Measurements from ENCODE around the gene RHOV. TPM values are rescaled to one million over a fixed set of nuclear protein-coding genes. Genes with fewer than 3 reads are reported as not detected.

RHOV gene
- total RNA-seq, 2 donors from 2014 or later, result not detected

- Histone ChIP-seq H3K27ac (peak overlapping the region in 1 of 2 donors; percentile 96), H3K36me3 (peaks cover 2% of the 10 kb centered on the region), H3K4me3 (no peak overlapping the region), H3K27me3 (replicated peaks; ENCODE audit: insufficient read depth) (no peaks in the 10 kb centered on the region), H3K4me1 (ENCODE audit: control insufficient read depth in 1 of 2, low read depth in 2 of 2) (peaks cover 20 to 26% of the 10 kb centered on the region in 2 donors), H3K9me3 (no peaks in the 10 kb centered on the region)
- TF ChIP-seq CTCF (IDR thresholded peaks at IDR 0.05), result no peak
- DNase-seq (ENCODE audit: low spot score) (no peak), ATAC-seq (ENCODE audit: insufficient number of reproducible peaks, low FRiP score, low read depth) (no peak)
Measured at GRCh38 chr15:40908095-40908494, 34.1 kb upstream of the RHOV start.

DNA sequence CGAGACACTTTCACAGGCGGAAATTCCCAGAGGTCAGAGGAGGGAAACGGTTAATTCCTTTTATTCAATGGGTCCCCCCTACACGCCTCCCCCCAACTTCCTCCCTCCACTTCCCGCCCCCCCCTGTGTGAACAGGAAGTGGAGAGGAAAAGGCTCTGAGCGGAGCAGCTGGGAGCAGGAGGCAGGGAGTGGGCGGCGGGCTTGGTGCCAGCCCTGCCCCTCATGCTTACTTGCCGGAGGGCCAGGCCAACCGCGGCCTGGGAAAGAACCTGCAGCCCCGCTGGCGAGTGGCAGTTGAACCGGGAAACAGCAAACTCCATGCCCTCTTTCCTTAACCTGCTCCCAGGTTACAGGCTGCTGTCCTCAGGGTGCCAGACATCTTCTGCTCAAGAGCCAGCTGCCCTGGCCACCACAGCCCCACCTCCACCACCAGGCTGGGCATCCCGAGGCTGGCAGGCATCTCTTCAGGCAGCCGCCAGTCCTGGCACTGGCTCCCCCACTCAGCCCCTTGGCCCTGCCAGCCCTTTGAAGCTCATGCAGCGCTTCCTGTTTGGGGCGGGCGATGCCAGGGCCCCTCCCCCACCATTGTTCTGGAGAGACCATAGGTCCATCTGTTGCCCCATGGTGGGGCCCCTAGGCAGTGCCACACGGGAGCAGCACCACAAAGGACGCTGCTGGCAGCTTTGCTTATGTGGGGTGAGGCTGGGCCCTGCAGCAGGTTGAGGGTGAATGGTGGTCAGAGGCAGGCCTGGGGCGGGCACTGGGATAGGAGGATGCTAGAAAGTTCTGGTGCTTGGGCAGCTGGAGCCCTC, 33.2 kb upstream of the RHOV start:
- no peak for TF ChIP-seq CTCF (IDR thresholded peaks at IDR 0.05)
- Histone ChIP-seq H3K9me3 (no peaks in the 10 kb centered on the region), H3K27me3 (replicated peaks; ENCODE audit: insufficient read depth) (no peaks in the 10 kb centered on the region), H3K4me1 (ENCODE audit: control insufficient read depth in 1 of 2, low read depth in 2 of 2) (peaks cover 20 to 26% of the 10 kb centered on the region in 2 donors), H3K4me3 (peak overlapping the region; percentile 76), H3K27ac (peak overlapping the region; percentile 88 to 96), H3K36me3 (peaks cover 7% of the 10 kb centered on the region)
- peak; percentile 37 for ATAC-seq (ENCODE audit: insufficient number of reproducible peaks, low FRiP score, low read depth)
- DNase-seq (ENCODE audit: low spot score), result no peak

DNA sequence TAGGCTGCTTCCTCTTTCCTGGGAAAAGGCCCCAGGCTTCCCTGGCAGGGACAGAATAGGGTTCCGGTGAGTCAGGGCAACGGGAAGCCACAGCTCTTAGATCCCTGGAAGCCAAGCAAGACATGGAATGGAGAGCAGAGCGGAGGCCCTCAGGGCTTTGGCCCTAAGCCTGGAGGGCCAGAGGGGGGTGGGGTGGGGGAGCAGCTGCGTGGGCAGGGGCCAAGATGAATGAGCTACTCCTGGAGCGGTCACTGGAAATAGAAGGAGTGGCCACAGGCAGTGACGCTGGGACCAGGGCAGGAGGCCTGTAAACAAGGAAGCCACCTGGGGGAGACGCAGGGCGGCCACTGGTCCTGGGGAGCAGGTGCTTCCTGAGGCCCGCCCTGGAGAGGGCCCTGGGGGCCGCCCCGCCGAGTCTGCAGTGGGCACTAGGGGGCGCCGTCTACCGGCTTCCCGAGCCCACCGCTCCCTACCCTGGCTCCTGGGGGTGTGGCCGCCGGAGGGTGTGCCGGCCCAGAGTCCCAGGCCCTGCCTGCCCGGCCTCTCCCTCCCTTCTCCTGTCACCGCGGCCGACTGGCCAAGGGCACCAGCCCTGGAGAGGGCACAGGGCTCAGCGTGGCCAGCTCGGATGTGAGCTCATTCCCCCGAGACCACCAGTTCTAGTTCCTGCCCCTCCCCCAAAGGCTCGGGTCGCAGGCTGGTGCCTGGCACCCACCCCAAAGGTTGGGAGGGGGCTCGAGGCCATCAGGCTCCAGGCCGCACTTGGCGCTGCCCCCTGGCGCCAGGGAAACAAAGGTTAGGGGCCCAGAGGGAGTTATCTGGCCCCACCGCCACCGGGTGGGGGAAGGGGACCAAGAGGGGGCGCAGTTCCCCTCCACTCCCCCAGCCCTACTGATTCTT, 32.3 kb upstream of the RHOV start:
- Histone ChIP-seq H3K4me3 (peak overlapping the region; percentile 76), H3K36me3 (peaks cover 7% of the 10 kb centered on the region), H3K27me3 (replicated peaks; ENCODE audit: insufficient read depth) (no peaks in the 10 kb centered on the region), H3K27ac (peak overlapping the region; percentile 88 to 96), H3K4me1 (ENCODE audit: control insufficient read depth in 1 of 2, low read depth in 2 of 2) (peaks cover 20 to 26% of the 10 kb centered on the region in 2 donors), H3K9me3 (no peaks in the 10 kb centered on the region)
- peak; percentile 81 for TF ChIP-seq CTCF (IDR thresholded peaks at IDR 0.05)
- peak; percentile 68 for ATAC-seq (ENCODE audit: insufficient number of reproducible peaks, low FRiP score, low read depth)
- DNase-seq (ENCODE audit: low spot score), result peak; percentile 71

DNA sequence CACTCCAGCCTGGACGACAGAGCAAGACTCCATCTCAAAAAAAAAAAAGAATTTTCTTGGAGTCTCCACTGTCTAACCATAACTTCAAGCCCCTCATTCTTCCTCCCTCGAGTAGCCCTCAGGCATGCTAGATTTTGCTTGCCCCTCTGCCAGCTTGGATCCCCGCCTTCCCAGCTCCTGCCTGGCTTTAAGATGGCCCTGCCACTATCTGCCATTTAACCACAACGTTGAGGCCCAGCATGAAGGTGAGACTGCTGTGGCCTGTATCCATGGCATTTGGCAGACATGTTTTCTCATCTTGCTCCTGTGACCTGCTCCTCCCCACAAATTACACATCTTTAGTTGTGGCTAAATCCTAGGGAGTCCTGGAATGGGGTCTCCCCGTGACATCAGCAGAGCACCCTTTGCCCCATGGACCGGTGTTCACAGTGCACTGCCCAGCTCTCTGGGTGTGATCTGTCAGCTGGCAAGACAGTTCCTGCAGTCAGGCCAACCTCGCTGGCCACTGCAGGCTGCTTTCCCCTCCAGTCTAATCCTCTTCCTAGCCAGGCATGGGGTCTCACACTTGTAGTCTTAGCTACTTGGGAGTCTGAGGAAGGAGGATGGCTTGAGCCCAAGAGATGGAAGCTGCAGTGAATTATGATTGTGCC, 30.6 kb upstream of the RHOV start:
- DNase-seq (ENCODE audit: low spot score) (no peak), ATAC-seq (ENCODE audit: insufficient number of reproducible peaks, low FRiP score, low read depth) (no peak)
- Histone ChIP-seq H3K4me3 (no peak overlapping the region), H3K9me3 (no peaks in the 10 kb centered on the region), H3K36me3 (peaks cover 18% of the 10 kb centered on the region), H3K27me3 (replicated peaks; ENCODE audit: insufficient read depth) (no peaks in the 10 kb centered on the region), H3K27ac (peak overlapping the region; percentile 34 to 96), H3K4me1 (ENCODE audit: control insufficient read depth in 1 of 2, low read depth in 2 of 2) (peaks cover 20 to 26% of the 10 kb centered on the region in 2 donors)
- no peak for TF ChIP-seq CTCF (IDR thresholded peaks at IDR 0.05)

Measured in thoracic aorta (tissue), 2 donors.